Caki2 (cell line): ENCODE data around the gene C1QTNF7. TPM values are rescaled to one million over a fixed set of nuclear protein-coding genes. Genes with fewer than 3 reads are reported as not detected.

Experiments
- DNase-seq: peaks from one replicate; pipeline ENCODE4 v3.0.0-alpha.2; 2015; ENCODE audit warnings: low read depth
- in situ Hi-C: cut with HindIII; loops from 2 replicates; pipeline ENCODE4 v1.10.0; 2016; ENCODE audit warnings: low sequenced_read_pairs, low pct_unique_long_range_greater_than_20kb, mixed read lengths
- total RNA-seq: library from RNA; depleted of rRNA; stranded (reverse); fragments of >200 nt; shearing (Covaris generic); gene quantifications from 2 replicates; pipeline ENCODE4 v1.2.3, GENCODE V29; 2014; ENCODE audit warnings: low replicate concordance

Gene C1QTNF7
- total RNA-seq, 1 experiment from 2014 or later: not detected

- in situ Hi-C loops: no loop called here
- DNase-seq: no peak
These were observed 17.1 kb upstream of the C1QTNF7 start for GRCh38 chr4:15410750-15411149.

GRCh38 chr4:15412461-15412860, 15.4 kb upstream of the C1QTNF7 start:
- in situ Hi-C loops: no loop called here
- no peak for DNase-seq

GRCh38 chr4:15413010-15413622, 14.7 kb upstream of the C1QTNF7 start:
- in situ Hi-C loops: no loop called here
- no peak for DNase-seq

- no peak for DNase-seq
- in situ Hi-C loops: no loop called here
These were observed 14.2 kb upstream of the C1QTNF7 start for GRCh38 chr4:15413623-15414019.

- in situ Hi-C loops: no loop called here
- no peak for DNase-seq
These were observed 13.2 kb upstream of the C1QTNF7 start for GRCh38 chr4:15414551-15415091.

GRCh38 chr4:15416357-15417232, 11.2 kb upstream of the C1QTNF7 start:
- in situ Hi-C loops: no loop called here
- no peak for DNase-seq

- in situ Hi-C loops: no loop called here
- DNase-seq: no peak
These were observed 10.6 kb upstream of the C1QTNF7 start for GRCh38 chr4:15417233-15417660.

- no peak for DNase-seq
- in situ Hi-C loops: no loop called here
These were observed 8.9 kb upstream of the C1QTNF7 start for GRCh38 chr4:15418956-15419355.

GRCh38 chr4:15420642-15421041, 7.2 kb upstream of the C1QTNF7 start:
- in situ Hi-C loops: no loop called here

GRCh38 chr4:15423285-15423711, 4.5 kb upstream of the C1QTNF7 start:
- in situ Hi-C loops: no loop called here
- DNase-seq: no peak

More at GRCh38 chr4:15420642-15421041, 7.2 kb upstream of the C1QTNF7 start:
- no peak for DNase-seq

GRCh38 chr4:15425520-15425919, 2.3 kb upstream of the C1QTNF7 start:
- no peak for DNase-seq
- in situ Hi-C loops: no loop called here

- in situ Hi-C loops: no loop called here
These were observed 672 bp upstream of the C1QTNF7 start for GRCh38 chr4:15427161-15427560.

GRCh38 chr4:15428611-15429010, 778 bp downstream of the C1QTNF7 start:
- in situ Hi-C loops: no loop called here
- DNase-seq: no peak

More at GRCh38 chr4:15427161-15427560, 672 bp upstream of the C1QTNF7 start:
- DNase-seq: no peak

GRCh38 chr4:15434091-15434490, 6.3 kb downstream of the C1QTNF7 start:
- in situ Hi-C loops: no loop called here
- no peak for DNase-seq

- DNase-seq: no peak
- in situ Hi-C loops: no loop called here
These were observed 6.8 kb downstream of the C1QTNF7 start for GRCh38 chr4:15434676-15435075.

- no peak for DNase-seq
- in situ Hi-C loops: no loop called here
These were observed 8.7 kb downstream of the C1QTNF7 start for GRCh38 chr4:15436513-15436912.

GRCh38 chr4:15438939-15439524, 11.2 kb downstream of the C1QTNF7 start:
- in situ Hi-C loops: no loop called here
- DNase-seq: no peak

- DNase-seq: no peak
- in situ Hi-C loops: no loop called here
These were observed 15.7 kb downstream of the C1QTNF7 start for GRCh38 chr4:15443371-15444160.
